HepG2 (cell line): ENCODE measurements around the gene CNTN5. TPM values are rescaled to one million over a fixed set of nuclear protein-coding genes. Genes with fewer than 3 reads are reported as not detected.

ENCODE experiments used
- ATAC-seq: fragments of 200-7000 bp; cut with Tn5 transposase; 3 replicates; pipeline ENCODE4 v1.9.1; 2020; ENCODE audit warnings: mild to moderate bottlenecking, moderate library complexity
- BruUV-seq: library from RNA; stranded (reverse); fragments of 400-500 nt; replicated peaks from 2 replicates; lab custom pipeline; 2021; lab: Mats Ljungman, UMichigan
- CTCF ChIA-PET: fragments of 300-600 bp; formaldehyde crosslinking; extraction: SDS; loops from one replicate; lab custom pipeline; 2021; ENCODE audit warnings: low total read pairs, inconsistent platforms, low intra/inter-chr PET ratio; lab: Yijun Ruan, JAX
- POLR2A ChIA-PET: fragments of 350-600 bp; sonication (Branson Sonifier 250); formaldehyde crosslinking; loops from one replicate; lab custom pipeline; 2020; ENCODE audit warnings: antibody characterized with exemption, inconsistent platforms; lab: Yijun Ruan, JAX
- DNase-seq: peaks from one replicate; pipeline ENCODE4 v3.0.0-alpha.2; 2015; ENCODE audit warnings: low spot score
- FAIRE-seq: peaks from 3 replicates; lab custom pipeline; 2011; peaks lifted over from hg19 to GRCh38; lab: Jason Lieb, UNC
- H2AFZ ChIP-seq: one replicate; pipeline ENCODE4 v1.6.1; 2011; ENCODE audit warnings: low read length, inconsistent platforms
- H3K27ac ChIP-seq: fragments of 300-600 bp; 3 replicates; pipeline ENCODE4 v1.8.0; 2011; ENCODE audit warnings: mixed run types, mild to moderate bottlenecking, mixed read lengths, low read length, inconsistent platforms; ENCODE audit not compliant: insufficient read depth; ENCODE audit errors: extremely low read length
- H3K27me3 ChIP-seq, 2 experiments: fragments of 200-600 bp in 1 of 2; 2 replicates in 1 of 2; 3 replicates in 1 of 2; pipeline versions ENCODE4 v1.6.0 to v1.8.0; 2011; ENCODE audit warnings: low read length in 2 of 2, mild to moderate bottlenecking in 2 of 2, moderate library complexity in 2 of 2, inconsistent platforms in 1 of 2; ENCODE audit not compliant: insufficient read depth in 2 of 2, control insufficient read depth in 1 of 2
- H3K36me3 ChIP-seq, 2 experiments: fragments of 200-600 bp in 1 of 2; replicated peaks in 1 of 2; 2 replicates in 1 of 2; 3 replicates in 1 of 2; pipeline versions ENCODE4 v1.5.1 to v1.8.0; 2011; ENCODE audit warnings: low read length in 2 of 2, inconsistent platforms in 1 of 2; ENCODE audit not compliant: insufficient read depth in 2 of 2, control insufficient read depth in 1 of 2
- H3K4me1 ChIP-seq: 2 replicates; pipeline ENCODE4 v1.5.1; 2012; ENCODE audit warnings: low read length, inconsistent platforms; ENCODE audit not compliant: insufficient read depth
- H3K4me2 ChIP-seq: 2 replicates; pipeline ENCODE4 v1.6.0; 2011; ENCODE audit warnings: low read depth, low read length, inconsistent platforms
- H3K4me3 ChIP-seq, 3 experiments: fragments of 200-600 bp in 1 of 3; sonication (generic), shearing (Covaris generic) in 1 of 3; replicated peaks in 1 of 3; 2 replicates each; pipeline ENCODE4 v1.5.1; 2011 to 2016; ENCODE audit warnings: low read length in 3 of 3, inconsistent platforms in 2 of 3, low read depth in 2 of 3, mild to moderate bottlenecking in 2 of 3, control low read depth in 1 of 3, mixed read lengths in 1 of 3; ENCODE audit not compliant: insufficient read depth in 1 of 3
- H3K79me2 ChIP-seq: one replicate; pipeline ENCODE4 v1.6.1; 2011; ENCODE audit warnings: low read length, inconsistent platforms; ENCODE audit not compliant: insufficient read depth
- H3K9ac ChIP-seq: 2 replicates; pipeline ENCODE4 v1.6.0; 2011; ENCODE audit warnings: mild to moderate bottlenecking, low read depth, low read length, inconsistent platforms; ENCODE audit not compliant: insufficient read depth
- H3K9me3 ChIP-seq: 2 replicates; pipeline ENCODE4 v1.5.1; 2012; ENCODE audit warnings: mild to moderate bottlenecking, low read length
- H4K20me1 ChIP-seq: 2 replicates; pipeline ENCODE4 v1.6.0; 2011; ENCODE audit warnings: inconsistent platforms, mild to moderate bottlenecking, low read length, moderate library complexity; ENCODE audit not compliant: insufficient read depth
- FOXA3 ChIP-seq: IDR thresholded peaks from 2 replicates; pipeline ENCODE4 v1.6.1; 2016; ENCODE audit warnings: missing genetic modification reagents, missing compliant biosample characterization
- HIVEP1 ChIP-seq: sonication (generic); formaldehyde crosslinking; IDR thresholded peaks from 2 replicates; pipeline ENCODE4 v1.4.0; 2020; ENCODE audit warnings: mild to moderate bottlenecking, missing genetic modification reagents
- ISL2 ChIP-seq: sonication (generic); formaldehyde crosslinking; IDR thresholded peaks from 2 replicates; pipeline ENCODE4 v1.5.0; 2020; ENCODE audit warnings: missing genetic modification reagents
- MLX ChIP-seq: IDR thresholded peaks from 2 replicates; pipeline ENCODE4 v1.6.1; 2016
- MZF1 ChIP-seq: sonication (generic); formaldehyde crosslinking; IDR thresholded peaks from 2 replicates; pipeline ENCODE4 v1.8.1; 2023; ENCODE audit warnings: mild to moderate bottlenecking, missing genetic modification reagents, borderline replicate concordance
- RELA ChIP-seq: sonication (generic); formaldehyde crosslinking; IDR thresholded peaks from 2 replicates; pipeline ENCODE4 v1.4.0; 2020; ENCODE audit warnings: missing genetic modification reagents
- SP2 ChIP-seq: sonication (generic); formaldehyde crosslinking; IDR thresholded peaks from 2 replicates; pipeline ENCODE4 v1.5.1; 2020; ENCODE audit warnings: mild to moderate bottlenecking, missing genetic modification reagents
- TBP ChIP-seq: sonication (generic); formaldehyde crosslinking; IDR thresholded peaks from 2 replicates; pipeline ENCODE4 v1.5.0; 2020; ENCODE audit warnings: missing genetic modification reagents
- TFDP2 ChIP-seq: sonication (generic); formaldehyde crosslinking; IDR thresholded peaks from 2 replicates; pipeline ENCODE4 v1.4.0; 2020; ENCODE audit warnings: missing genetic modification reagents
- U2AF2 ChIP-seq: fragments of 200-400 bp; formaldehyde crosslinking; IDR thresholded peaks from 2 replicates; pipeline ENCODE4 v1.6.1; 2017; ENCODE audit warnings: low read depth, mild to moderate bottlenecking, low read length
- ZNF143 ChIP-seq: sonication (generic); formaldehyde crosslinking; IDR thresholded peaks from 2 replicates; pipeline ENCODE4 v1.4.0; 2020; ENCODE audit warnings: missing genetic modification reagents
- ZNF17 ChIP-seq: sonication (generic); formaldehyde crosslinking; IDR thresholded peaks from 2 replicates; pipeline ENCODE4 v1.5.0; 2020; ENCODE audit warnings: mild to moderate bottlenecking, missing genetic modification reagents
- ZNF280D ChIP-seq: sonication (generic); formaldehyde crosslinking; IDR thresholded peaks from 2 replicates; pipeline ENCODE4 v1.5.1; 2020; ENCODE audit warnings: mild to moderate bottlenecking, missing genetic modification reagents
- ZNF484 ChIP-seq: sonication (generic); formaldehyde crosslinking; IDR thresholded peaks from 2 replicates; pipeline ENCODE4 v1.5.1; 2020; ENCODE audit warnings: mild to moderate bottlenecking, low read depth, missing genetic modification reagents, borderline replicate concordance
- WGBS: methylation state at CpG from one replicate; pipeline ENCODE4 v1.1.6; 2017; ENCODE audit warnings: low lambda C conversion rate; 5-methylcytosine and 5-hydroxymethylcytosine counted together
- in situ Hi-C: cut with HindIII; loops from 2 replicates; pipeline ENCODE4 v1.10.0; 2017; ENCODE audit warnings: low pct_unique_long_range_greater_than_20kb; ENCODE audit not compliant: extremely low pct_ligation_motif_present
- intact Hi-C: fragments of 100-400 bp; cut with micrococcal nuclease; formaldehyde crosslinking; loops from one replicate; pipeline ENCODE4 v1.10.0; 2022; ENCODE audit not compliant: unreplicated experiment
- polyA plus RNA-seq, 8 experiments: library from polyadenylated mRNA; depleted of rRNA in 3 of 8; stranded (reverse) in 7 of 8; unstranded in 1 of 8; fragments of >200 nt; fragmentation: Illumina TruSeq in 4 of 8; extraction: Trizol in 4 of 8; gene quantifications; 2 replicates each; pipeline versions ENCODE4 v1.2.1 to v1.2.3, GENCODE V29; 2011 to 2016; ENCODE audit warnings: low read depth in 4 of 8, missing spikeins in 1 of 8, mixed read lengths in 1 of 8; ENCODE audit not compliant: insufficient read depth in 1 of 8
- total RNA-seq, 5 experiments: library from RNA; depleted of rRNA; stranded (reverse); fragments of >200 nt; fragmentation: Illumina TruSeq; extraction: Trizol; gene quantifications; 2 replicates each; pipeline ENCODE4 v1.2.3, GENCODE V29; 2016; ENCODE audit warnings: low read depth in 1 of 5

The CNTN5 gene
- total and polyA plus RNA-seq, 2 of the 13 experiments (the other 11 are each of a cell fraction or from before 2014, with no cell fraction given): not detected

- no peak for TF ChIP-seq ZNF143 (CRISPR knock-in tag)
- TF ChIP-seq U2AF2: no peak
- TF ChIP-seq HIVEP1 (CRISPR knock-in tag): no peak
- TF ChIP-seq TBP (CRISPR knock-in tag): no peak
- peak; percentile 79 for TF ChIP-seq FOXA3
- TF ChIP-seq MZF1 (CRISPR knock-in tag): no peak
Observed at GRCh38 chr11:99257131-99257530, 236.4 kb downstream of the CNTN5 start (continued).

GRCh38 chr11:99260696-99261095 lies 239.9 kb downstream of the CNTN5 start:
- Histone ChIP-seq H3K4me1 (peaks cover 15% of the 10 kb centered on the region; the same call in 1 of the 2 replicates), H3K27ac (no peak overlapping the region), H2AFZ (no peak overlapping the region), H3K4me2 (no peak overlapping the region), H4K20me1 (no peaks in the 10 kb centered on the region), H3K36me3 (no peaks in the 10 kb centered on the region), H3K9ac (no peak overlapping the region), H3K27me3 (no peaks in the 10 kb centered on the region), H3K79me2 (no peaks in the 10 kb centered on the region), H3K4me3 (no peak overlapping the region), H3K9me3 (no peaks in the 10 kb centered on the region)
- BruUV-seq: no TSS peak
- POLR2A ChIA-PET: no interaction called here
- TF ChIP-seq ISL2 (CRISPR knock-in tag): no peak
- TF ChIP-seq MLX (CRISPR knock-in tag): no peak
- no peak for TF ChIP-seq TFDP2 (CRISPR knock-in tag)
- no peak for TF ChIP-seq RELA
- TF ChIP-seq ZNF280D: no peak
- TF ChIP-seq SP2: no peak
- TF ChIP-seq ZNF484 (CRISPR knock-in tag): no peak
- no peak for TF ChIP-seq ZNF17 (CRISPR knock-in tag)
- ATAC-seq (no peak), DNase-seq (no peak), FAIRE-seq (no peak)
- 0% methylated on average over 1 of the region's 1 CpG for WGBS
- in situ Hi-C loops (no loop called here), intact Hi-C loops (no loop called here)
- CTCF ChIA-PET: no interaction called here
